Fibroblast of lung (primary cell): ENCODE data around the gene BANF1. TPM values are rescaled to one million over a fixed set of nuclear protein-coding genes. Genes with fewer than 3 reads are reported as not detected.

Experiments
- DNase-seq, 2 donors: peaks; one replicate each; pipeline versions ENCODE4 v3.0.0 to v3.0.0-alpha.2; 2010; ENCODE audit warnings: low read depth in 2 of 2
- H2AFZ ChIP-seq: 2 replicates; pipeline ENCODE4 v1.5.1; 2012; ENCODE audit warnings: low read length, control low read depth, inconsistent platforms
- H3K27ac ChIP-seq: 2 replicates; pipeline ENCODE4 v1.5.1; 2011; ENCODE audit warnings: low read length, control low read depth; ENCODE audit not compliant: insufficient read depth
- H3K27me3 ChIP-seq: 2 replicates; pipeline ENCODE4 v1.5.1; 2011; ENCODE audit warnings: mild to moderate bottlenecking, low read length; ENCODE audit not compliant: control insufficient read depth, insufficient read depth
- H3K36me3 ChIP-seq: 2 replicates; pipeline ENCODE4 v1.5.1; 2011; ENCODE audit warnings: low read length; ENCODE audit not compliant: control insufficient read depth, insufficient read depth
- H3K4me1 ChIP-seq: 2 replicates; pipeline ENCODE4 v1.5.1; 2011; ENCODE audit warnings: low read length; ENCODE audit not compliant: control insufficient read depth, insufficient read depth; ENCODE audit errors: extremely low read depth
- H3K4me2 ChIP-seq: 2 replicates; pipeline ENCODE4 v1.5.1; 2011; ENCODE audit warnings: low read length, control low read depth; ENCODE audit not compliant: insufficient read depth; ENCODE audit errors: extremely low read depth
- H3K4me3 ChIP-seq, 4 experiments: fragments of 200-600 bp in 1 of 4; sonication (generic) in 1 of 4; replicated peaks in 1 of 4; 2 replicates each; pipeline ENCODE4 v1.5.1; 2011 to 2016; ENCODE audit warnings: low read length in 4 of 4, low read depth in 3 of 4, mild to moderate bottlenecking in 3 of 4, control low read depth in 2 of 4, inconsistent platforms in 1 of 4, mixed read lengths in 1 of 4; ENCODE audit not compliant: insufficient read depth in 1 of 4; ENCODE audit errors: control extremely low read depth in 1 of 4
- H3K79me2 ChIP-seq: 2 replicates; pipeline ENCODE4 v1.5.1; 2012; ENCODE audit warnings: mild to moderate bottlenecking, low read length, inconsistent platforms; ENCODE audit not compliant: control insufficient read depth, insufficient read depth
- H3K9ac ChIP-seq: 2 replicates; pipeline ENCODE4 v1.5.1; 2011; ENCODE audit warnings: mild to moderate bottlenecking, low read length, control low read depth; ENCODE audit not compliant: insufficient read depth
- H3K9me3 ChIP-seq: 2 replicates; pipeline ENCODE4 v1.5.1; 2012; ENCODE audit warnings: low read depth, low read length; ENCODE audit not compliant: control insufficient read depth, insufficient read depth
- H4K20me1 ChIP-seq: 2 replicates; pipeline ENCODE4 v1.5.1; 2011; ENCODE audit warnings: low read length; ENCODE audit not compliant: control insufficient read depth, insufficient read depth; ENCODE audit errors: extremely low read depth
- CTCF ChIP-seq, 2 donors: IDR thresholded peaks in 1 of 2; conservative IDR thresholded peaks in 1 of 2; 1 replicate in 1 of 2; 2 replicates in 1 of 2; pipeline ENCODE4 v1.5.1; 2011 to 2012; ENCODE audit warnings: low read length in 2 of 2, control low read depth in 1 of 2, inconsistent platforms in 1 of 2, low read depth in 1 of 2, mild to moderate bottlenecking in 1 of 2
- EZH2 ChIP-seq: IDR thresholded peaks from 2 replicates; pipeline ENCODE4 v1.5.1; 2012; ENCODE audit warnings: low read length, control low read depth, mild to moderate bottlenecking; ENCODE audit errors: missing control alignments
- polyA plus RNA-seq, 2 donors: library from polyadenylated mRNA; depleted of rRNA in 1 of 2; stranded (reverse) in 1 of 2; unstranded in 1 of 2; fragments of >200 nt; gene quantifications; 2 replicates each; pipeline ENCODE4 v1.2.1, GENCODE V29; 2011 to 2012; ENCODE audit warnings: missing spikeins in 1 of 2
- total RNA-seq: library from RNA; depleted of rRNA; stranded (reverse); fragments of >200 nt; gene quantifications from 2 replicates; pipeline ENCODE4 v1.2.1, GENCODE V29; 2014

The BANF1 gene
- total and polyA plus RNA-seq, 2 donors (not counting 1 experiment from before 2014, with no cell fraction given): 19.0 to 156 TPM

GRCh38 chr11:66037327-66037726 is 35.0 kb downstream of the BANF1 start:
- TF ChIP-seq CTCF (conservative IDR thresholded peaks at IDR 0.05 in 1 of 2, IDR thresholded peaks at IDR 0.05 in 1 of 2; ENCODE audit: low read depth in 1 of 2, low read length in 2 of 2) (no peak), EZH2 (no peak)

GRCh38 chr11:66039765-66040164 is 37.5 kb downstream of the BANF1 start:
- H3K4me3 ChIP-seq: no peak overlapping the region
- no peak overlapping the region for H3K27ac ChIP-seq
- H4K20me1 ChIP-seq: no peaks in the 10 kb centered on the region
- DNase-seq: no peak
- H3K36me3 ChIP-seq: no peaks in the 10 kb centered on the region
- H3K4me1 ChIP-seq: no peaks in the 10 kb centered on the region
- H3K9me3 ChIP-seq: no peaks in the 10 kb centered on the region
- H3K9ac ChIP-seq: no peak overlapping the region
- H3K79me2 ChIP-seq: no peaks in the 10 kb centered on the region
- H3K4me2 ChIP-seq: no peak overlapping the region
- peaks cover 18% of the 10 kb centered on the region for H3K27me3 ChIP-seq
- TF ChIP-seq EZH2 (peak; percentile 38), CTCF (conservative IDR thresholded peaks at IDR 0.05 in 1 of 2, IDR thresholded peaks at IDR 0.05 in 1 of 2; ENCODE audit: low read depth in 1 of 2, low read length in 2 of 2) (no peak)
- H2AFZ ChIP-seq: no peak overlapping the region

More at GRCh38 chr11:66037327-66037726, 35.0 kb downstream of the BANF1 start:
- H3K9me3 ChIP-seq: no peaks in the 10 kb centered on the region
- peaks cover 18% of the 10 kb centered on the region for H3K27me3 ChIP-seq
- H3K36me3 ChIP-seq: no peaks in the 10 kb centered on the region
- no peak overlapping the region for H3K4me2 ChIP-seq
- H3K4me3 ChIP-seq: no peak overlapping the region
- no peaks in the 10 kb centered on the region for H4K20me1 ChIP-seq
- H2AFZ ChIP-seq: no peak overlapping the region
- H3K4me1 ChIP-seq: no peaks in the 10 kb centered on the region
- no peak overlapping the region for H3K9ac ChIP-seq
- no peaks in the 10 kb centered on the region for H3K79me2 ChIP-seq
- DNase-seq: no peak
- H3K27ac ChIP-seq: no peak overlapping the region

GRCh38 chr11:66042227-66042995 is 40.1 kb downstream of the BANF1 start:
- Histone ChIP-seq H2AFZ (no peak overlapping the region), H3K4me2 (no peak overlapping the region), H3K27me3 (peaks cover 33% of the 10 kb centered on the region), H3K36me3 (no peaks in the 10 kb centered on the region), H3K79me2 (no peaks in the 10 kb centered on the region), H3K9ac (no peak overlapping the region), H3K4me1 (no peaks in the 10 kb centered on the region), H3K9me3 (no peaks in the 10 kb centered on the region), H3K27ac (no peak overlapping the region), H3K4me3 (no peak overlapping the region), H4K20me1 (no peaks in the 10 kb centered on the region)
- no peak for DNase-seq
- no peak for TF ChIP-seq CTCF (conservative IDR thresholded peaks at IDR 0.05 in 1 of 2, IDR thresholded peaks at IDR 0.05 in 1 of 2; ENCODE audit: low read depth in 1 of 2, low read length in 2 of 2)
- no peak for TF ChIP-seq EZH2
